Cortex of kidney (tissue), 1 donor: Measurements from ENCODE around the gene DERA.
"Not testable (repeated sequence)": the region's sequence is repeated elsewhere in the genome, so short reads cannot be mapped to it uniquely, and the experiment has no call there.

Experiments
- DNase-seq: peaks from one replicate; lab custom pipeline; 2025; lab: John Stamatoyannopoulos, UW

The DERA gene

GRCh38 chr12:15963271-15963670 lies 52.1 kb downstream of the DERA start:
- DNase-seq = no peak

GRCh38 chr12:15966426-15966825 lies 55.3 kb downstream of the DERA start:
- DNase-seq = no peak

- DNase-seq = not testable (repeated sequence)
These were observed 55.9 kb downstream of the DERA start for GRCh38 chr12:15967053-15967452.

GRCh38 chr12:15971211-15971610 lies 60.1 kb downstream of the DERA start:
- no peak for DNase-seq

- DNase-seq = no peak
These were observed 61.8 kb downstream of the DERA start for GRCh38 chr12:15972894-15973293.

DNA sequence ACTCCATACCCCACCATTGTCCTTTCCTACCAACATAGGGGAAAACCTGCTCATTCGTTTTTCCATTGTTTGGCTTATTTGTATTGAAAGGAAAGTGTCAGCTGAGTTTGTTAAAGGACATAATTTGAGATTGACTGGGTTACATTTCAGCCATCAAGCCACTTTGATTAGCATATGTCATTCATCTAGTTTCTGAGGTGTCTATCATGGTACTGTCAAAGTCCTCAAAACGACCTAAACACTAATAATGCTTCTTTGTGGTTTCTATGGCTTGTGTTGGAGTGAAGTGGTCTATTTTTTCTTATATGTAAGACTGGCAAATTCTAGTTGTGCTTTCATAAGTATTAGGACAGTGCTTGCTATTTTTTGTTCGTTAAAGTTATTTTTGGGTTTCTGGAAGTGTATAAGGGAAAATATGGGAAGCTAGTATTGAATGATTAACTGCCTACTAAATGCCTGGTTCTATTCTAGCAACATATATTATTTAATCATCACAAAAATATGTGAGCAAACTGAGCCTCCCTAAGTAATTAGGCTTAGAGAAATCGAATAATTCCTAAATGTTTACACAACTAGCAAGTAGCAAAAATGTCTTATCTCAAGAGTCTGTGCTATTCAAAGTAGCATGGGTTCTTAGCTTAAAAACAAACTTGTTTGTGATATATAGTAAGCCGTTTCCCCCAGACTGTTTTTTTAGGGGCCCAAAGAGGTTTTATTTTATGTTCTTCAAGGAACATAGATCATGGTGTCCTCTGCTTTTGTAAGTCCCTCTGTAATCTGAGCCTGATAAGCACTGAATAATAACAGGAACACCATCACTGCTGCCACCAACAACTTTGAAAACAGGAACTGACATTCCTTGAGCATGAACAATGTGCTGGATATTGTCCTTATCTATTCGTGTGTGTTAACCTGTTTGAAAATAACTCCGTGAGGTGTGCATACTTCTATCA lies 67.1 kb downstream of the DERA start:
- no peak for DNase-seq

DNA sequence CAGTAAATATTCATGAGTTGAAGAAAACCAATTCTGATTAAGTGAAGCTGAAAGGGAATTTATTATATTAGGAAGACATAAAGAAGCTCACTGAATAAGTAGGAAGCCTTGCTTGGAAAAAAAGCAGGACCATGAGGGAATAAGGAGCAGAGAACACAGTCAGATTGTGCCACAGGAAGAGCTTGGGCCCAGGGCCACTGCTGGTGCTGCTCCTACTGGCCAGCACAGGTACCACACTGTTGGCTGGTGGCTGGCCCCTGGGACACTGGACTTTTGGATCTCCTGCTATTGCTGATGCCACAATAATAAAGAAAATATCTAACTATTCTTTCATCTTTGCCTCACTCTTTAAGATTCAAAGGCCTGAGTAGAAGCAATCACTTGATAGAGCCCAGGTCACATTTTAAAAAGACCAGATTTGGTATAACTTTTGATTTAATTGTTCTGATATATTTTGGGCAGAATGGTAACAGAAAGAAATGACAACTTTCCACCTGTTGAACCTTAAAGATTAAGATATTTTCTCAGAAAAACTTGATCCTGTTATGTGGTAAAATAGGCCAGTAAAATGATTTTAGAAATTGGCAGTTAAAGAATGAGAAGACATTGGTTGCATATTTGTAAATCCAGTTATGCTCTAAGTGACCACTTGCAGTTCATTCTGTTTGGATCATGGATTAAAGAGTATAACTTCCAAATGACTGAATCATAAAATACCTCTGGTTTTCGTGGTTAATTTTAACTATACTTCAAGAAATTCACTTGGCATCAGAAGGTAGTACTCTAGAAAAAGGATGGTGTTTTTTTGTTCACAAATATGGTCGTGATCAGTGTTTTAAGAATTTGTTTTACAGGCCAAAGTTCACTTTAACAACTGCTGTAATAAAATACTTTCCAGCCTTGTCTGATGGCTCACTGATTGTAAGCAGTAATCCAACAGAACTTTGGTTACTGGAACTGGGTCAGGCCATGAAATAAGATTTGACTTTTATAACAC lies 68.3 kb downstream of the DERA start:
- no peak for DNase-seq

GRCh38 chr12:15982071-15982470 lies 70.9 kb downstream of the DERA start:
- no peak for DNase-seq

DNA sequence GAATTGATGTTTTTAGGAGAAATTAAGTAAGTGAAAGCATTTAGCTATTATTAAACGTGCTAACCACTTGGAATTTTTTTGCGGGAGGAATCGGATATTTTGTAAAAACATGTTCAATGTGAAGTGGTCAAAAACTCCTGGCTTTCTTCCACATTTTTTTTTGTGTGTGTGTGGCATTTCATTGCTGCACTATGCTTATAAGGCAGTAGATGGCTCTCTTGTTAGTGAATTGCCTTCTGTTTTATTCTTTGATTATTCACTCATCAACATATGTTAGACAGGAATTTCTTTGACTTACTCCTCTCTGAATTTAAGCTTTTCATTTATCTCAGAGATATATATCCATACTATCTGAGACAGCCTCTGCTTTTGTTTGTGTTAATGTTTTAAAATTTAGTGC lies 71.3 kb downstream of the DERA start:
- DNase-seq = no peak

GRCh38 chr12:15982921-15983320 lies 71.8 kb downstream of the DERA start:
- DNase-seq = no peak

GRCh38 chr12:15984097-15984800 lies 73.1 kb downstream of the DERA start:
- DNase-seq = no peak

DNA sequence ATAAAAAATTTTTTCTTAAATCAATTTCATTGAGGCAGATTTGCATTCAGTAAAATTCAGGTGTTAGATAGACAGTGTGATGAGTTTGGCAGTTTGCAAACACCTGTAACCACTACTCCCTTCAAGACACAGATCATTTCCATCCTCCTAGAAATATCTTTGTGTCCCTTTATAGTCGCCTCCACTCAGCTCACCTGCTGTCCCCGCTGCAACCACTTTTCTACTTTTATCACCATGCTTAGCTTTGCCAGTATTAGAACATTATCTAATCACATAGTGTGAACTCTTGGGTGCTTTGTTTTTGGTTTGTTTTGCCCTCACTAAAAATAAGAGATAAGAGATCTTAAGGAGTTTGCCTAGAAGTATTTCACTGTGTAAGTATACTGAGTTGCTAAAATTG lies 73.8 kb downstream of the DERA start:
- DNase-seq = no peak

DNA sequence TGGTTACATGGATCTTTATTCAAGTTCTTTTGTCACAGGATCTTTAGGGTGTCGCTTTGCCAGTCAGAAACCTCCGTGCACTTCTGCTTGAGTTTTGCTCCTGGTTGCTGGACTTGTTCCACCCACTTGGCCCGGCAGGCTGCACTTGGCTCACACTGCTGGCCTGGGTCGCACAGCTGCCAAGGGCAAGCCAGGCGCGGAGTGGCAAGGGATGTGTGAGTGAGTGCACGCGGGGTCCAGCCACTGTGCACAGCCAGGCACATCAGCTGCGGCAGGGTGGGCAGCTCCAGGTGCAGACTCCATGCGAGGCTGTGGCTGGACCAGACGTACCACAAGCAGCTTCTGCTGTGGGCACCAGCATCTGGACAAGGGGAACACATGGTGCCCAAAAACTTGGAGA lies 76.6 kb downstream of the DERA start:
- no peak for DNase-seq

DNA sequence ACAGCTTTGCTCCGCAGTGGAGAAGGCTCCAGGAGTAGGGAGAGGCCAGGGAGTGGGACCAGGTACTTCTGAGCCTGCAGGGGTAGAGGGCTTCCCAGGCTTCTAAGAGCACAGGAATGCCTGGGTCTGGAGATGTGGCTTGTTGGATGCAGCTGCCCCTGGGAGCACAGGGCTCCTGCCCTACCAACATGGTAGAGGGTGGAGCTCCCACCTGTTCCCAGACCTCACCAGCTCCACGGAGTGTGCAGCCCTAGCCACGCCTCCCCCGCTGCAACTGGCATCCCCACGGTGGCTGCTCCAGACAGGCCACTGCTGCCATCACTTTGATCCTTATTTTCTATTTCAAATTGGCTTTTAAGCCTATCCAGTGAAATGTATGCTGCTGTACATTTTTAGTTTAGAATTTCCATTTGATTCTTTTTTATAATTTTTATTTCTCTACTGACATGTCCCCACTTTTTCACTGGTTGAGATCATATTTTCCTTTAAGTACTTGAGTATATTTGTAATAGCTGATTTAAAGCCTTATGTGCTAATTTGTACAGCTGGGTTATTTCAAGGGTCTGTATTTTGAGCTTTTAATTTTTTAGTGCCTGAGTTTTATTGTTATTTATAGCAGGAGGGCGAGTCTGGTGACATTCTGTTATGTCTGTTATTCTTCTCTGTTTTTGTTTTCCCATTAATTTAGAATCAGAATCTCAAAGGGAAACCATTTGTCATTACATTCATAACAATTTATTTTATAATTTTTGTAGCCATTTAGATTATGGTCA lies 78.0 kb downstream of the DERA start:
- DNase-seq = no peak

DNA sequence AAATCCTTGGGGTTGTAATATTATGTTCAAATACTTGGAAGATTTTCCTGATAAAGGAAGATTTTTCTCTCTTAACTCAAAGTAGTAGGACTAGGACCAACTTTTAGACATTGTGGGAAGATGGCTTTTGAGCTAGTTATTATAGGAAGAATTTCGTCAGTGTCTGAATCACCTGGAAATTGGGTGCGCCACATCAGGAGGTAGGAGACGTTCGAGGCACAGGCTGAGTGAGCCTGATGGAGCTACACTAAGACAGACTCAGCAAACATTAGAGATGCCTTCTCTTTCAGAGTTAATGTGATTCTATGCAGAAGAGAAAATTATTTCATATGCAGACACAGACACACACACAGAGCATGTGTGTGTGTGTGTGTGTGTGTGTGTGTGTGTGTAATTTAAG lies 84.7 kb downstream of the DERA start:
- no peak for DNase-seq

- DNase-seq = no peak
These were observed 85.1 kb downstream of the DERA start for GRCh38 chr12:15996254-15996653.

- no peak for DNase-seq
These were observed 85.8 kb downstream of the DERA start for GRCh38 chr12:15996948-15997347.

DNA sequence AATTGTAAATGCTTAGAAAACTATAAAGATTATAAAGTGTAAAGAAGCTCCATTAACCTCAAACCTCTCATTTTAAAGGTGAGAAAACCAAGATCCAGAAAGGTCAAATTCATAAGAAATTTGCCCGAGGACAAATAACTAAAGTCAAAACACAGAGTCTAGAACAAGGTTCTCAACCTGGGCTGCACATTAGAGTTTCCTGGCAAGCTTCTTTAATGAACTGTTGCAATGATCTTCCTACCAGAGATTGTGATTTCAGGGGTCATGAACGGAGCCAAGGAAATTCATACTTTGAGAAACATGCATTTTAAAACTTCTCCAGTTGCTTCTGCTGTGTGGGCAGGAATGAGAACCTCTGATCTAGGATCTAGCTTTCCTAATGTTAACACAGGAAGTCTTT lies 86.8 kb downstream of the DERA start:
- DNase-seq = no peak

DNA sequence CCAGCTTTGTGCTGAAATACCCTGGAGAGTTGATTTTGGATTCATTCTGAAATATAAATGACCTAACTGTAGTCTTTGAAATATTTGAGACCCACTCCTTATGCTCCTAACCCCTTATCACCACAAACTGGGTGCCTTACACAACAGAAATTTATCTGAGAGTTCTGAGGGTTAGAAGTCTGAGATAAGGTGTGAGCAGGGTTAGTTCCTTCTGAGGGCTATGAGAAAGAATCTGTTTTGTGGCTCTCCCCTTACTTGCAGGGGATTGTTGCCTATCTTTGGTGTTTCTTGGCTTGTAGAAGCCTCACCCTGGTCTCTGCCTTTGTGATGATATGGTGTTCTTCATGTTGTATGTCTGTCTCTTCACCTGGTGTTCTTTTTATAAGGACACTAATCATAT lies 91.7 kb downstream of the DERA start:
- no peak for DNase-seq

- DNase-seq = no peak
These were observed 92.3 kb downstream of the DERA start for GRCh38 chr12:16003460-16003859.

DNA sequence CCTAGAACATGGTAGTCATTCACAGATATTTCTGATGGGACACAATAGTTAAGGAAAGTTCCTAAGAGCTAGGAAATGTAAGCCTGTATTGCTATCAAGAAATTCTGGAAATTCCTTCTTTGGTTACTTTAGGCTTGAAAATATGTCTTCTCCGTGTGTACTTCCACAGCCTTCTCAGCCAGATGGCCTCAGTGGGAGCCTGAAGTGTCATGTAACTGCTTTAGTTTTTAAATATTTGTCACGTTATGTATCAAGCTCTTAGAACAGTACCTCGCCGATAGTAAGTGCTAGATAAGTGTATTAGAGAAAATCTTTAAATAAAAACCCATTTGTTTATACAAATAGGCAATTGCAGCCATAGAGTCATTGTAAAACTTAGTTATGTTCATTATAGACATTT lies 95.6 kb downstream of the DERA start:
- no peak for DNase-seq
